K562 (cell line): Measurements from ENCODE around the gene GPR135. TPM values are rescaled to one million over a fixed set of nuclear protein-coding genes. Genes with fewer than 3 reads are reported as not detected.

Experiments used
- ATAC-seq: fragments of 200-7000 bp; cut with Tn5 transposase; 3 replicates; pipeline ENCODE4 v1.9.1; 2020; ENCODE audit warnings: moderate library complexity
- BruUV-seq: library from RNA; stranded (reverse); fragments of 400-500 nt; replicated peaks from 2 replicates; lab custom pipeline; 2021; lab: Mats Ljungman, UMichigan
- CTCF ChIA-PET: fragments of 300-600 bp; formaldehyde crosslinking; extraction: SDS; loops from one replicate; lab custom pipeline; 2021; ENCODE audit warnings: low intra/inter-chr PET ratio; lab: Yijun Ruan, JAX
- POLR2A ChIA-PET: fragments of 300-600, 350-650 bp; sonication (Branson Sonifier 250); formaldehyde crosslinking; extraction: SDS; loops from one replicate; lab custom pipeline; 2021; ENCODE audit warnings: antibody characterized with exemption, inconsistent platforms; lab: Yijun Ruan, JAX
- DNase-seq, 4 experiments: peaks; one replicate each; pipeline versions ENCODE4 v3.0.0 to v3.0.0-alpha.2; 2011 to 2018; ENCODE audit warnings: low spot score in 3 of 4, mixed read lengths in 3 of 4; ENCODE audit errors: extremely low read depth in 1 of 4
- FAIRE-seq: peaks from 2 replicates; lab custom pipeline; 2011; peaks lifted over from hg19 to GRCh38; lab: Jason Lieb, UNC
- H2AFZ ChIP-seq: 2 replicates; pipeline ENCODE4 v1.6.0; 2011; ENCODE audit warnings: low read depth, low read length, control low read depth, inconsistent platforms
- H3K27ac ChIP-seq: fragments of 200-600 bp; 3 replicates; pipeline ENCODE4 v1.8.0; 2011; ENCODE audit warnings: low read depth, mild to moderate bottlenecking, control low read depth, inconsistent platforms, low read length, moderate library complexity, mixed read lengths; ENCODE audit errors: extremely low read depth
- H3K27me3 ChIP-seq, 2 experiments: fragments of 300-600 bp in 1 of 2; 2 replicates in 1 of 2; 3 replicates in 1 of 2; pipeline versions ENCODE4 v1.6.0 to v1.8.0; 2011; ENCODE audit warnings: inconsistent platforms in 2 of 2, low read length in 2 of 2, mild to moderate bottlenecking in 1 of 2, mixed read lengths in 1 of 2, moderate library complexity in 1 of 2; ENCODE audit not compliant: control insufficient read depth in 2 of 2, insufficient read depth in 2 of 2
- H3K36me3 ChIP-seq: fragments of 300-600 bp; 3 replicates; pipeline ENCODE4 v1.8.0; 2011; ENCODE audit warnings: mild to moderate bottlenecking, low read length, inconsistent platforms; ENCODE audit not compliant: control insufficient read depth, insufficient read depth
- H3K4me1 ChIP-seq, 2 experiments: fragments of 200-600 bp in 1 of 2; replicated peaks in 1 of 2; 2 replicates in 1 of 2; 3 replicates in 1 of 2; pipeline versions ENCODE4 v1.5.1 to v1.8.0; 2011; ENCODE audit warnings: inconsistent platforms in 2 of 2, low read length in 2 of 2, mild to moderate bottlenecking in 1 of 2, mixed read lengths in 1 of 2, moderate library complexity in 1 of 2; ENCODE audit not compliant: control insufficient read depth in 2 of 2, insufficient read depth in 2 of 2
- H3K4me2 ChIP-seq: 2 replicates; pipeline ENCODE4 v1.6.1; 2011; ENCODE audit warnings: low read length, control low read depth, inconsistent platforms, mixed read lengths; ENCODE audit not compliant: insufficient read depth
- H3K4me3 ChIP-seq: fragments of 200-600 bp; sonication (generic), shearing (Covaris generic); 2 replicates; pipeline ENCODE4 v1.5.1; 2016; ENCODE audit warnings: control low read depth, inconsistent platforms
- H3K79me2 ChIP-seq: fragments of 200-600 bp; 3 replicates; pipeline ENCODE4 v1.8.0; 2011; ENCODE audit warnings: low read length, inconsistent platforms; ENCODE audit not compliant: control insufficient read depth, insufficient read depth
- H3K9ac ChIP-seq, 2 experiments: 2 replicates each; pipeline versions ENCODE4 v1.6.0 to v1.6.1; 2011; ENCODE audit warnings: low read depth in 2 of 2, low read length in 2 of 2, control low read depth in 1 of 2, inconsistent platforms in 1 of 2, mild to moderate bottlenecking in 1 of 2, mixed read lengths in 1 of 2; ENCODE audit not compliant: insufficient read depth in 1 of 2
- H3K9me1 ChIP-seq: one replicate; pipeline ENCODE4 v1.6.0; 2011; ENCODE audit warnings: inconsistent platforms, mild to moderate bottlenecking, low read length, moderate library complexity; ENCODE audit not compliant: control insufficient read depth, insufficient read depth
- H3K9me3 ChIP-seq: replicated peaks from 2 replicates; pipeline ENCODE4 v1.5.1; 2011; ENCODE audit warnings: low read depth, low read length, inconsistent platforms; ENCODE audit not compliant: control insufficient read depth, insufficient read depth
- H4K20me1 ChIP-seq: replicated peaks from 2 replicates; pipeline ENCODE4 v1.6.1; 2011; ENCODE audit warnings: low read length, inconsistent platforms, mixed read lengths; ENCODE audit not compliant: control insufficient read depth, insufficient read depth
- ARID2 ChIP-seq: fragments of 450-650 bp; IDR thresholded peaks from 2 replicates; pipeline ENCODE4 v1.6.1; 2017; ENCODE audit warnings: antibody characterized with exemption, mild to moderate bottlenecking
- DACH1 ChIP-seq: fragments of 450-650 bp; IDR thresholded peaks from 2 replicates; pipeline ENCODE4 v1.6.1; 2018; ENCODE audit not compliant: partially characterized antibody
- ERF ChIP-seq: fragments of 450-650 bp; formaldehyde crosslinking; IDR thresholded peaks from 2 replicates; pipeline ENCODE4 v1.4.0; 2020; ENCODE audit warnings: mild to moderate bottlenecking, mixed read lengths
- GABPA ChIP-seq: fragments of 200-800 bp; sonication (Bioruptor generic); conservative IDR thresholded peaks from 2 replicates; pipeline ENCODE4 v1.6.1; 2016; ENCODE audit warnings: low read depth, missing genetic modification characterization, missing compliant biosample characterization
- MTF1 ChIP-seq: fragments of 250-450 bp; sonication (Bioruptor Pico); IDR thresholded peaks from 2 replicates; pipeline ENCODE4 v1.9.0; 2021; ENCODE audit warnings: moderate library complexity, mild to moderate bottlenecking, inconsistent platforms, borderline replicate concordance
- PHF21A ChIP-seq: fragments of 450-650 bp; IDR thresholded peaks from 2 replicates; pipeline ENCODE4 v1.6.1; 2017; ENCODE audit warnings: low read depth, borderline replicate concordance
- PML ChIP-seq: IDR thresholded peaks from 2 replicates; pipeline ENCODE4 v1.6.1; 2012; ENCODE audit warnings: low read length, inconsistent platforms
- POLR2A ChIP-seq: fragments of 450-650 bp; conservative IDR thresholded peaks from 2 replicates; pipeline ENCODE4 v1.6.1; 2016
- PYGO2 ChIP-seq: fragments of 450-650 bp; IDR thresholded peaks from 2 replicates; pipeline ENCODE4 v1.6.1; 2016; ENCODE audit warnings: mild to moderate bottlenecking, missing genetic modification characterization, moderate library complexity, missing compliant biosample characterization
- SIX5 ChIP-seq, 2 experiments: IDR thresholded peaks; 2 replicates each; pipeline ENCODE4 v1.6.1; 2011; ENCODE audit warnings: low read length in 2 of 2, borderline replicate concordance in 1 of 2, low read depth in 1 of 2, mild to moderate bottlenecking in 1 of 2, moderate library complexity in 1 of 2; ENCODE audit not compliant: insufficient read depth in 1 of 2
- STAG1 ChIP-seq: sonication (generic); formaldehyde crosslinking; IDR thresholded peaks from 2 replicates; pipeline ENCODE4 v1.5.0; 2020; ENCODE audit warnings: missing genetic modification reagents, borderline replicate concordance
- ZNF589 ChIP-seq: fragments of 200-800 bp; sonication (Bioruptor generic); IDR thresholded peaks from 2 replicates; pipeline ENCODE4 v1.6.1; 2016; ENCODE audit warnings: low read depth, missing genetic modification characterization, missing compliant biosample characterization
- ZNF778 ChIP-seq: fragments of 450-650 bp; formaldehyde crosslinking; IDR thresholded peaks from 2 replicates; pipeline ENCODE4 v1.4.0; 2020; ENCODE audit warnings: mild to moderate bottlenecking, moderate library complexity
- WGBS: fragments of 100-300 bp; shearing (Covaris generic); methylation state at CpG from one replicate; pipeline ENCODE4 v1.1.6; 2016; ENCODE audit warnings: low coverage, mixed read lengths; ENCODE audit not compliant: insufficient coverage; ENCODE audit errors: missing lambda C conversion rate; 5-methylcytosine and 5-hydroxymethylcytosine counted together
- in situ Hi-C: fragments of 300-500 bp; cut with MboI; formaldehyde crosslinking; loops from 4 replicates; pipeline ENCODE4 v1.15.0; 2018; ENCODE audit warnings: inconsistent platforms, mixed read lengths
- intact Hi-C: fragments of 100-400 bp; cut with micrococcal nuclease; formaldehyde crosslinking; loops from 2 replicates; pipeline ENCODE4 v1.14.2; 2022
- polyA plus RNA-seq, 8 experiments: library from polyadenylated mRNA; depleted of rRNA in 4 of 8; stranded (reverse) in 5 of 8; unstranded in 3 of 8; fragments of >200 nt; fragmentation: Nextera tagmentation in 2 of 8; fragmentation: Illumina TruSeq in 1 of 8; extraction: Ambion mirVana in 2 of 8; extraction: Trizol in 1 of 8; gene quantifications; 2 replicates each; pipeline versions ENCODE4 v1.2.1 to v1.2.3, GENCODE V29; 2011 to 2014; ENCODE audit warnings: inconsistent platforms in 1 of 8, missing spikeins in 1 of 8
- total RNA-seq, 7 experiments: library from RNA; depleted of rRNA in 6 of 7; stranded (reverse); fragments of >200 nt in 6 of 7; fragmentation: Illumina TruSeq in 2 of 7; extraction: Trizol in 2 of 7; gene quantifications; 2 replicates each; pipeline versions ENCODE4 v1.2.1 to v1.2.3, GENCODE V29; 2011 to 2021; ENCODE audit warnings: low replicate concordance in 1 of 7
- TF ChIP-seq, protein P1 (sequence below): fragments of 450-650 bp; IDR thresholded peaks from 2 replicates; pipeline ENCODE4 v1.6.1; 2018; ENCODE audit warnings: mild to moderate bottlenecking, low read depth; ENCODE audit not compliant: partially characterized antibody
- TF ChIP-seq, protein P2 (sequence below): fragments of 250-450 bp; sonication (Bioruptor Pico); IDR thresholded peaks from 2 replicates; pipeline ENCODE4 v1.5.0; 2022; ENCODE audit warnings: mild to moderate bottlenecking
- TF ChIP-seq, protein P3 (sequence below): fragments of 450-650 bp; IDR thresholded peaks from 2 replicates; pipeline ENCODE4 v1.7.0; 2016; ENCODE audit warnings: borderline replicate concordance
- TF ChIP-seq, protein P4 (sequence below): fragments of 450-650 bp; IDR thresholded peaks from 2 replicates; pipeline ENCODE4 v1.6.1; 2016; ENCODE audit warnings: missing biosample characterization, missing genetic modification characterization

The GPR135 gene
- total and polyA plus RNA-seq, 9 of the 15 experiments (the other 6 are each of a cell fraction or from before 2014, with no cell fraction given) = 0.06 to 1.6 (median 1.0) TPM

DNA sequence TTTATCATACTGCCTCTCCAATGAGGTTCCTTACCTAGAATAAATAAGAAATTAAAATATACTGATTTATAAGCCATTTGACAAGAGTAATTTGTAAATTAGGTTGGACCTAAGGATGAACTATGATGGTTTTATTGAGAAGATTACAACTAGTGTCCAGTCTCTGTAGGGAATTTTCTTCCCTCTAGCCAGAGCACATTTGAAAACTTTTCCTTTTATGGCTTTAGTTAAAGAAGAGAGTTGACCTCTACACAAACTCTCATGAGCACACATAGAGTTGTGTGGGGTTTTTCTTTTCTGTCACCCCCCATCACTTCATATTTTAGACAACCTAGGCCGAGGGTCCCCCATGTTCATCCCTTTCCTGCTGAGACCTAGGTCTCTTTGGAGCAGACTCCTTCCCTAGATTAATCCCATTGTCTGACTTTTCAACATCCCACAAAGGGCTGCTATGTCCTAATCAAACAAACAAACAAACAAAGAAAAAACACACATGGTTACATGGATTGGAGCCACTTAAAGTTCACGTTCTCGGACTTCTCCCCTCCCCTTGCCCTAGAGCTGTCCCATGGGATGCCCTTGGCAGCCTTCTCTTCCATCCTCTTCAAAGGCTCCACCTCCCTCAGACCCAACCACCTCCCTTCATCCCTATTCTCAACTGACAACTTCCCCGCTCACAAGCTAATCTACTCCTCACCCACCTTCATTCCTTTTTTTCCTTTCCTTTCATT, 40.7 kb downstream of the GPR135 start:
- no peak for ATAC-seq
- in situ Hi-C loops = no loop called here
- no peak for TF ChIP-seq MTF1
- no peak for TF ChIP-seq STAG1
- TF ChIP-seq, protein P1, sequence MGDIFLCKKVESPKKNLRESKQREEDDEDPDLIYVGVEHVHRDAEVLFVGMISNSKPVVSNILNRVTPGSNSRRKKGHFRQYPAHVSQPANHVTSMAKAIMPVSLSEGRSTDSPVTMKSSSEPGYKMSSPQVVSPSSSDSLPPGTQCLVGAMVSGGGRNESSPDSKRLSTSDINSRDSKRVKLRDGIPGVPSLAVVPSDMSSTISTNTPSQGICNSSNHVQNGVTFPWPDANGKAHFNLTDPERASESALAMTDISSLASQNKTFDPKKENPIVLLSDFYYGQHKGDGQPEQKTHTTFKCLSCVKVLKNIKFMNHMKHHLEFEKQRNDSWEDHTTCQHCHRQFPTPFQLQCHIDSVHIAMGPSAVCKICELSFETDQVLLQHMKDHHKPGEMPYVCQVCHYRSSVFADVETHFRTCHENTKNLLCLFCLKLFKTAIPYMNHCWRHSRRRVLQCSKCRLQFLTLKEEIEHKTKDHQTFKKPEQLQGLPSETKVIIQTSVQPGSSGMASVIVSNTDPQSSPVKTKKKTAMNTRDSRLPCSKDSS = no peak
- no peak for TF ChIP-seq GABPA (tag)
- no peak for TF ChIP-seq SIX5 (IDR thresholded peaks at IDR 0.05; ENCODE audit: borderline replicate concordance in 1 of 2, insufficient read depth in 1 of 2, low read depth in 1 of 2, low read length in 2 of 2)
- no peak for TF ChIP-seq ZNF778 (CRISPR knock-in tag)
- TF ChIP-seq, protein P2, sequence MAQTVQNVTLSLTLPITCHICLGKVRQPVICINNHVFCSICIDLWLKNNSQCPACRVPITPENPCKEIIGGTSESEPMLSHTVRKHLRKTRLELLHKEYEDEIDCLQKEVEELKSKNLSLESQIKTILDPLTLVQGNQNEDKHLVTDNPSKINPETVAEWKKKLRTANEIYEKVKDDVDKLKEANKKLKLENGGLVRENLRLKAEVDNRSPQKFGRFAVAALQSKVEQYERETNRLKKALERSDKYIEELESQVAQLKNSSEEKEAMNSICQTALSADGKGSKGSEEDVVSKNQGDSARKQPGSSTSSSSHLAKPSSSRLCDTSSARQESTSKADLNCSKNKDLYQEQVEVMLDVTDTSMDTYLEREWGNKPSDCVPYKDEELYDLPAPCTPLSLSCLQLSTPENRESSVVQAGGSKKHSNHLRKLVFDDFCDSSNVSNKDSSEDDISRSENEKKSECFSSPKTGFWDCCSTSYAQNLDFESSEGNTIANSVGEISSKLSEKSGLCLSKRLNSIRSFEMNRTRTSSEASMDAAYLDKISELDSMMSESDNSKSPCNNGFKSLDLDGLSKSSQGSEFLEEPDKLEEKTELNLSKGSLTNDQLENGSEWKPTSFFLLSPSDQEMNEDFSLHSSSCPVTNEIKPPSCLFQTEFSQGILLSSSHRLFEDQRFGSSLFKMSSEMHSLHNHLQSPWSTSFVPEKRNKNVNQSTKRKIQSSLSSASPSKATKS = no peak
- no peak for TF ChIP-seq ERF
- TF ChIP-seq POLR2A = no peak
- TF ChIP-seq, protein P3, sequence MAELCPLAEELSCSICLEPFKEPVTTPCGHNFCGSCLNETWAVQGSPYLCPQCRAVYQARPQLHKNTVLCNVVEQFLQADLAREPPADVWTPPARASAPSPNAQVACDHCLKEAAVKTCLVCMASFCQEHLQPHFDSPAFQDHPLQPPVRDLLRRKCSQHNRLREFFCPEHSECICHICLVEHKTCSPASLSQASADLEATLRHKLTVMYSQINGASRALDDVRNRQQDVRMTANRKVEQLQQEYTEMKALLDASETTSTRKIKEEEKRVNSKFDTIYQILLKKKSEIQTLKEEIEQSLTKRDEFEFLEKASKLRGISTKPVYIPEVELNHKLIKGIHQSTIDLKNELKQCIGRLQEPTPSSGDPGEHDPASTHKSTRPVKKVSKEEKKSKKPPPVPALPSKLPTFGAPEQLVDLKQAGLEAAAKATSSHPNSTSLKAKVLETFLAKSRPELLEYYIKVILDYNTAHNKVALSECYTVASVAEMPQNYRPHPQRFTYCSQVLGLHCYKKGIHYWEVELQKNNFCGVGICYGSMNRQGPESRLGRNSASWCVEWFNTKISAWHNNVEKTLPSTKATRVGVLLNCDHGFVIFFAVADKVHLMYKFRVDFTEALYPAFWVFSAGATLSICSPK = no peak
- no peak for TF ChIP-seq PYGO2 (tag)
- no peak for TF ChIP-seq ZNF589
- TF ChIP-seq, protein P4, sequence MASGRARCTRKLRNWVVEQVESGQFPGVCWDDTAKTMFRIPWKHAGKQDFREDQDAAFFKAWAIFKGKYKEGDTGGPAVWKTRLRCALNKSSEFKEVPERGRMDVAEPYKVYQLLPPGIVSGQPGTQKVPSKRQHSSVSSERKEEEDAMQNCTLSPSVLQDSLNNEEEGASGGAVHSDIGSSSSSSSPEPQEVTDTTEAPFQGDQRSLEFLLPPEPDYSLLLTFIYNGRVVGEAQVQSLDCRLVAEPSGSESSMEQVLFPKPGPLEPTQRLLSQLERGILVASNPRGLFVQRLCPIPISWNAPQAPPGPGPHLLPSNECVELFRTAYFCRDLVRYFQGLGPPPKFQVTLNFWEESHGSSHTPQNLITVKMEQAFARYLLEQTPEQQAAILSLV = no peak
- no peak for TF ChIP-seq ARID2
- TF ChIP-seq DACH1 = no peak
- no peak for TF ChIP-seq PML
- TF ChIP-seq PHF21A = no peak

More for the DNA sequence above, 40.7 kb downstream of the GPR135 start:
- Histone ChIP-seq H3K79me2 (no peaks in the 10 kb centered on the region), H3K9me1 (no peaks in the 10 kb centered on the region), H3K36me3 (no peaks in the 10 kb centered on the region), H3K4me3 (no peak overlapping the region), H3K27ac (no peak overlapping the region), H3K4me2 (no peak overlapping the region), H3K9me3 (no peaks in the 10 kb centered on the region), H3K4me1 (no peaks in the 10 kb centered on the region), H3K27me3 (no peaks in the 10 kb centered on the region; a peak in 2 of 5 replicates), H2AFZ (no peak overlapping the region), H3K9ac (no peak overlapping the region), H4K20me1 (no peaks in the 10 kb centered on the region)
- FAIRE-seq (no peak), DNase-seq (no peak)
- ChIA-PET CTCF (no interaction called here), POLR2A (no interaction called here)
- 18% methylated on average over 4 of the region's 4 CpGs for WGBS
- intact Hi-C loops = no loop called here
- BruUV-seq = no TSS peak
